Loucy (cell line): Measurements from ENCODE around the gene OGA.

ENCODE experiments used
- H2AFZ ChIP-seq: fragments of 200-600 bp; sonication (generic); 2 replicates; pipeline ENCODE4 v1.6.0; 2016; ENCODE audit warnings: antibody characterized with exemption, mild to moderate bottlenecking, low read length, moderate library complexity
- H3F3A ChIP-seq: fragments of 200-600 bp; 2 replicates; pipeline ENCODE4 v1.6.0; 2016; ENCODE audit warnings: antibody characterized with exemption, low read depth, mild to moderate bottlenecking
- H3K27me3 ChIP-seq: fragments of 200-600 bp; sonication (generic); 2 replicates; pipeline ENCODE4 v1.6.1; 2014; ENCODE audit warnings: low read length, mild to moderate bottlenecking; ENCODE audit not compliant: insufficient read depth, poor library complexity, severe bottlenecking
- H3K36me3 ChIP-seq: fragments of 200-600 bp; sonication (generic); 2 replicates; pipeline ENCODE4 v1.6.1; 2016; ENCODE audit warnings: low read length; ENCODE audit not compliant: insufficient read depth
- H3K4me1 ChIP-seq: fragments of 200-600 bp; sonication (generic); 2 replicates; pipeline ENCODE4 v1.5.1; 2014; ENCODE audit warnings: low read length, mild to moderate bottlenecking; ENCODE audit not compliant: insufficient read depth, poor library complexity, severe bottlenecking
- H3K4me2 ChIP-seq: fragments of 200-600 bp; sonication (generic); 2 replicates; pipeline ENCODE4 v1.6.0; 2014; ENCODE audit warnings: antibody characterized with exemption, low read length, low read depth, mild to moderate bottlenecking; ENCODE audit not compliant: poor library complexity, severe bottlenecking
- H3K4me3 ChIP-seq: fragments of 200-600 bp; sonication (generic); 2 replicates; pipeline ENCODE4 v1.5.1; 2014; ENCODE audit warnings: low read length, mild to moderate bottlenecking, mixed read lengths; ENCODE audit not compliant: poor library complexity, severe bottlenecking
- H3K79me2 ChIP-seq: fragments of 200-600 bp; sonication (generic); 2 replicates; pipeline ENCODE4 v1.6.1; 2014; ENCODE audit warnings: low read length; ENCODE audit not compliant: insufficient read depth
- H3K9ac ChIP-seq: fragments of 200-600 bp; sonication (generic); 2 replicates; pipeline ENCODE4 v1.6.0; 2014; ENCODE audit warnings: mild to moderate bottlenecking, low read depth, low read length, moderate library complexity; ENCODE audit not compliant: poor library complexity, severe bottlenecking
- H3K9me2 ChIP-seq: fragments of 200-600 bp; sonication (generic); replicated peaks from 2 replicates; pipeline ENCODE4 v1.6.1; 2016; ENCODE audit warnings: low read depth, low read length, mixed read lengths
- H3K9me3 ChIP-seq: fragments of 200-600 bp; sonication (generic); 2 replicates; pipeline ENCODE4 v1.6.1; 2014; ENCODE audit warnings: mild to moderate bottlenecking, antibody characterized with exemption, low read length, low read depth; ENCODE audit not compliant: insufficient read depth
- H4K20me1 ChIP-seq: fragments of 200-600 bp; sonication (generic); 2 replicates; pipeline ENCODE4 v1.6.0; 2014; ENCODE audit warnings: antibody characterized with exemption, low read length, mild to moderate bottlenecking; ENCODE audit not compliant: insufficient read depth, poor library complexity, severe bottlenecking
- CTCF ChIP-seq: fragments of 200-600 bp; sonication (generic); conservative IDR thresholded peaks from 2 replicates; pipeline ENCODE4 v1.5.1; 2014; ENCODE audit warnings: mild to moderate bottlenecking, antibody characterized with exemption, low read length
- EZH2phosphoT487 ChIP-seq: fragments of 200-600 bp; IDR thresholded peaks from 2 replicates; pipeline ENCODE4 v1.6.1; 2018; ENCODE audit warnings: antibody characterized with exemption, mild to moderate bottlenecking, moderate library complexity, borderline replicate concordance

The OGA gene

GRCh38 chr10:101748496-101748895 lies 69.7 kb downstream of the OGA start:
- Histone ChIP-seq H3K4me3 (no peak overlapping the region), H3K27me3 (no peaks in the 10 kb centered on the region), H3K9me3 (no peaks in the 10 kb centered on the region), H4K20me1 (no peaks in the 10 kb centered on the region), H2AFZ (no peak overlapping the region), H3K4me1 (no peaks in the 10 kb centered on the region), H3K79me2 (no peaks in the 10 kb centered on the region), H3F3A (no peaks in the 10 kb centered on the region), H3K9me2 (no peaks in the 10 kb centered on the region), H3K4me2 (no peak overlapping the region), H3K36me3 (no peaks in the 10 kb centered on the region), H3K9ac (no peak overlapping the region)
- TF ChIP-seq CTCF (no peak), EZH2phosphoT487 (no peak)

GRCh38 chr10:101745074-101745696 lies 73.1 kb downstream of the OGA start:
- Histone ChIP-seq H3K79me2 (no peaks in the 10 kb centered on the region), H4K20me1 (no peaks in the 10 kb centered on the region), H3K9me3 (no peaks in the 10 kb centered on the region), H2AFZ (no peak overlapping the region), H3K9ac (no peak overlapping the region), H3K4me1 (no peaks in the 10 kb centered on the region), H3K36me3 (no peaks in the 10 kb centered on the region), H3K9me2 (no peaks in the 10 kb centered on the region), H3K4me2 (no peak overlapping the region), H3F3A (no peaks in the 10 kb centered on the region), H3K4me3 (no peak overlapping the region), H3K27me3 (no peaks in the 10 kb centered on the region)
- TF ChIP-seq EZH2phosphoT487 = no peak
- no peak for TF ChIP-seq CTCF

GRCh38 chr10:101744267-101744666 lies 74.0 kb downstream of the OGA start:
- H3K9ac ChIP-seq = no peak overlapping the region
- TF ChIP-seq EZH2phosphoT487 (no peak), CTCF (no peak)
- no peaks in the 10 kb centered on the region for H3K4me1 ChIP-seq
- H3K9me3 ChIP-seq = no peaks in the 10 kb centered on the region
- no peak overlapping the region for H3K4me2 ChIP-seq
- no peak overlapping the region for H2AFZ ChIP-seq
- no peaks in the 10 kb centered on the region for H3K36me3 ChIP-seq
- no peaks in the 10 kb centered on the region for H3K27me3 ChIP-seq
- H3K4me3 ChIP-seq = no peak overlapping the region
- H3K79me2 ChIP-seq = no peaks in the 10 kb centered on the region
- no peaks in the 10 kb centered on the region for H3F3A ChIP-seq
- H3K9me2 ChIP-seq = no peaks in the 10 kb centered on the region
- H4K20me1 ChIP-seq = no peaks in the 10 kb centered on the region
